SK-N-SH treated with all-trans-retinoic acid at 6 μM for 48 hours (cell line): ENCODE measurements around the gene KRT82.

ENCODE experiments used
- ARNTL ChIP-seq: fragments of 450-650 bp; formaldehyde crosslinking; IDR thresholded peaks from 2 replicates; pipeline ENCODE4 v1.5.0; 2020; ENCODE audit warnings: low read depth, mild to moderate bottlenecking, moderate library complexity, borderline replicate concordance
- ZFP3 ChIP-seq: fragments of 250-450 bp; sonication (Bioruptor Pico); IDR thresholded peaks from 2 replicates; pipeline ENCODE4 v1.5.0; 2020; ENCODE audit warnings: mild to moderate bottlenecking, moderate library complexity
- ZNF565 ChIP-seq: fragments of 450-650 bp; formaldehyde crosslinking; conservative IDR thresholded peaks from 2 replicates; pipeline ENCODE4 v1.5.0; 2020; ENCODE audit warnings: low read depth, mild to moderate bottlenecking, moderate library complexity
- TF ChIP-seq, protein P1 (sequence below): fragments of 250-450 bp; sonication (Bioruptor Pico); IDR thresholded peaks from 2 replicates; pipeline ENCODE4 v1.8.0; 2021; ENCODE audit warnings: low read depth, mild to moderate bottlenecking, moderate library complexity, borderline replicate concordance
- TF ChIP-seq, protein P2 (sequence below): fragments of 250-450 bp; sonication (Bioruptor Pico); IDR thresholded peaks from 2 replicates; pipeline ENCODE4 v1.8.0; 2020; ENCODE audit warnings: mild to moderate bottlenecking, moderate library complexity, borderline replicate concordance

DNA sequence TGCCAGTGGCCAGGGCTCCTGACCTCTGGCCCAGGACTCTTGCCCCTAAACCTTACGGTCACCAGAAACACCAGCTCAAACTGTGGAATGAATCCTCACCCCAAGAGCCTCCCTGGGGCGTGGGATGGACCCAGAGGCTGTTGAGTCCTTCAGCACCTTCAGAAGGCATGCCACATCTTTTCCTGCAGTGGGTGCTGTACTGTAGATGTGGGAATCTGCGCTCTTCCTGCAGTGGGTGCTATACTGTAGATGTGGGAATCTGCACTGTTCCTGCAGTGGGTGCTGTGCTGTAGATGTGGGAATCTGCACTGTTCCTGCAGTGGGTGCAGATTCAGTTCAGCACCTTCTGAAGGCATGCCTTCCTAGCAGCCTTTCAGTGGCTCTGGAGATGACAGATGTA lies 1.2 kb downstream of the KRT82 start:
- TF ChIP-seq ZNF565 (CRISPR knock-in tag) (no peak), ARNTL (CRISPR knock-in tag) (no peak), ZFP3 (CRISPR knock-in tag) (no peak)
- TF ChIP-seq, protein P1, sequence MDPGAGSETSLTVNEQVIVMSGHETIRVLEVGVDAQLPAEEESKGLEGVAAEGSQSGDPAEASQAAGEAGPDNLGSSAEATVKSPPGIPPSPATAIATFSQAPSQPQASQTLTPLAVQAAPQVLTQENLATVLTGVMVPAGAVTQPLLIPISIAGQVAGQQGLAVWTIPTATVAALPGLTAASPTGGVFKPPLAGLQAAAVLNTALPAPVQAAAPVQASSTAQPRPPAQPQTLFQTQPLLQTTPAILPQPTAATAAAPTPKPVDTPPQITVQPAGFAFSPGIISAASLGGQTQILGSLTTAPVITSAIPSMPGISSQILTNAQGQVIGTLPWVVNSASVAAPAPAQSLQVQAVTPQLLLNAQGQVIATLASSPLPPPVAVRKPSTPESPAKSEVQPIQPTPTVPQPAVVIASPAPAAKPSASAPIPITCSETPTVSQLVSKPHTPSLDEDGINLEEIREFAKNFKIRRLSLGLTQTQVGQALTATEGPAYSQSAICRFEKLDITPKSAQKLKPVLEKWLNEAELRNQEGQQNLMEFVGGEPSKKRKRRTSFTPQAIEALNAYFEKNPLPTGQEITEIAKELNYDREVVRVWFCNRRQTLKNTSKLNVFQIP (CRISPR knock-in tag): no peak
- TF ChIP-seq, protein P2, sequence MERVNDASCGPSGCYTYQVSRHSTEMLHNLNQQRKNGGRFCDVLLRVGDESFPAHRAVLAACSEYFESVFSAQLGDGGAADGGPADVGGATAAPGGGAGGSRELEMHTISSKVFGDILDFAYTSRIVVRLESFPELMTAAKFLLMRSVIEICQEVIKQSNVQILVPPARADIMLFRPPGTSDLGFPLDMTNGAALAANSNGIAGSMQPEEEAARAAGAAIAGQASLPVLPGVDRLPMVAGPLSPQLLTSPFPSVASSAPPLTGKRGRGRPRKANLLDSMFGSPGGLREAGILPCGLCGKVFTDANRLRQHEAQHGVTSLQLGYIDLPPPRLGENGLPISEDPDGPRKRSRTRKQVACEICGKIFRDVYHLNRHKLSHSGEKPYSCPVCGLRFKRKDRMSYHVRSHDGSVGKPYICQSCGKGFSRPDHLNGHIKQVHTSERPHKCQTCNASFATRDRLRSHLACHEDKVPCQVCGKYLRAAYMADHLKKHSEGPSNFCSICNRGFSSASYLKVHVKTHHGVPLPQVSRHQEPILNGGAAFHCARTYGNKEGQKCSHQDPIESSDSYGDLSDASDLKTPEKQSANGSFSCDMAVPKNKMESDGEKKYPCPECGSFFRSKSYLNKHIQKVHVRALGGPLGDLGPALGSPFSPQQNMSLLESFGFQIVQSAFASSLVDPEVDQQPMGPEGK (CRISPR knock-in tag): no peak
